HG03095 (cell line): ENCODE measurements around the gene PRKN.

Experiments
- ATAC-seq: cut with Tn5 transposase; IDR thresholded peaks from one replicate; pipeline ENCODE4 v1.9.1; 2021; ENCODE audit warnings: moderate library complexity; ENCODE audit not compliant: unreplicated experiment

Gene PRKN

DNA sequence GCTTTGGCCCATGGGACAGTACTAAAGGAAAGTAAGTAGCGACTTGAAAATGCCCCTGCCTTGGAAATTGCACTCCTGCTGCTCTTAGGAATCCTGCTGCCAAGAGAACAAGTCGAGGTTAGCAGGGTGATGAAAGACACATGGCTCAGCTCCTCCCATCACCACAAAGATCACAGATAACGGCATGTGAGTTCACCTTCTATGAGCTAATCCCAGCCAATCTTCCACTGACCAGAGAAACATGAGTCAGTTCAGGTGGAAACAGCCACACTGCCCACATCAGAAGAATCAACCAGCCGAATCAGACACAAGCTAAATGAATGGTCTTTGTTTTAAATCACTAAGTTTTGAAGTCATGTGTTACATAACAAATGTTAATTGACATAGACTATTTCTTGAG lies 106.3 kb downstream of the PRKN start:
- ATAC-seq = no peak

DNA sequence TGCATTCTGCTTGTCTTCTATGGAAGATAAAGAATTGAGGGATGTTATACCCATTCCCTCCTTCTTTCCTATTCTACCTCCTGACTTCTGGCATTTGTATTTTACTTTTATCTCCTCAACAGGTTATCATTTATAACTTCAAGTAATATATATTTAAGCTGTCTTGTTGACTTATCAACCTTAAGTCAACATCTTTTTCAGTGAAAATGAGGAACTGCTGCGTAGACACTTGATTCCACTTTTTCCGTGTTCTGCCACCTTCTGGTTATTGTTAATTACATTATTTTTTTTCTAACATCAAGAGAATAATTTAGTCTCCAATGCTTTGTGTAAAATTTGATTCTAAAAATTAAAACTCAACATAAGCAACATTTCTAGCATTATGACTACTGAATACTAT lies 107.5 kb downstream of the PRKN start:
- ATAC-seq = no peak

DNA sequence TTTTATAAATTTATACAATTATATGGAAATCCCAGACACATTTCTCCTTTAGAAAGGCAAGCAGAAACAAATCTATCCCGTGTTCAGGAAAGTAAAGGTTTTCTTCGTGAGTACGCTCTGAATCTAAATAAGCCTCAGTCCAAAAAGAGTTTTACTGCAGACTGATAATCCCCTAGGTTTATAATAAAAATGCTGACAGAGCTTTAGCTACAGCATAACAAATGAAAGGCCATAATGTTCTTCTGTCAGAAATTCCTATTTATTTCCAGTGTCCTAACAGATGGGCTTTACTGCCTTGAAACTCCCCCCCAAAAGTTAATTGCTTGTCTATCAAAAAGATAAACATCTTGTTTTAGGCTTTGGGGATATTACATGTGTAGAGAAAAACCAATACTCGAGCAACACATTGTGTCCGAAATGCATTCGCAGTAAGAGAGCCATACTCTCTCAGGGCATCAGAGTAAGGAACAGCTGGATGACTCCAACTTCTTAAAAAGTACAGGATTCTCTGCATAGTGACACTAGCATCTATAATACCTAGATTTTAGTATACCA lies 109.0 kb downstream of the PRKN start:
- no peak for ATAC-seq

DNA sequence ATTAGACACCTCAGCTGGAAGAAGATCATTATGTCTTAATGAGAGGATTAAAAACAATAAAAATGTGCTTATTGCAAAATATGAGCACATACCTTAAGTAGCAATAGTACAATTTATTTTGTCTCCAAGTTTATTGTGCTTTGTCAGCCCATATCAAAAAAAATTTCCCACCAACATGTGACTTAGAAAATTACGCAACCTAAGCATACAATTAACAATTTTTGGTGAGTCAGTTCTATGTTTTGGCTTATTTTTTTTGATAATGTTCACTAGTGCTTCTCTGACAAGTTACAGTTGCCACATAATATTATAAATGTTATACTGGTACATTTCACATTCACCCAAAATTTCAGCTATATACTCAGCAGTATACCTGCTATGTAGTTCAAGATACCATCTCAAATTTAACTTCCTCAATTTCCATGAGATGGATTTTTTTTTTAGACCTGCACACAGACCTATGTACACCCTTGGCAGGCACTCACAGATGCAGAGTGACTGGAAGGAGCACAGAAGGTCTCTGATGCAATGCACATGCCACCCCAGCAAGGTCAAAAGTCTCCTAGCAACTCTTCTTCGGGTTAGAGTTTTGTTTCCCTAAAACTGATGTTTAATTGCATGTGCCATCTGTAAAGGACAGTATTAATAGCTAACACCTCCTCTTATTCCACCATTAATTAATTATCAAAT lies 112.4 kb downstream of the PRKN start:
- no peak for ATAC-seq

DNA sequence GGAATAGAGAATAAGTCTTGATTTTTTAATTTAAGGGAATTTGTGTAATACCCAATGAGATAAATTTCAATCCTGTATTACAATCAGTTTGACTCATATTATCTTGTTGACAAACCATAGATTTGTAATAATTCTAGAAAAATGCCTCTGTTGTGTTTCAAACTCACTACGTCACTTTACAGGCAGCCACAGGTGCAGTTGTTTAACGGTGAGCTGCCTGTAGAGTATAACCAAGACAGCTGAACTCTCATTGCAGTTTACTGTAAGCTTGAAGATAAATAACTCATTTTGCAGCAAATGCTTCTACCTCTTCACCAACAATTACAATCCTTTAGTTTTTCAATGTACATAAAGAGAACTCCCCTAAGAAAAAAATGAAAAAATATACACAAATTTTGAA lies 114.3 kb downstream of the PRKN start:
- ATAC-seq = no peak

DNA sequence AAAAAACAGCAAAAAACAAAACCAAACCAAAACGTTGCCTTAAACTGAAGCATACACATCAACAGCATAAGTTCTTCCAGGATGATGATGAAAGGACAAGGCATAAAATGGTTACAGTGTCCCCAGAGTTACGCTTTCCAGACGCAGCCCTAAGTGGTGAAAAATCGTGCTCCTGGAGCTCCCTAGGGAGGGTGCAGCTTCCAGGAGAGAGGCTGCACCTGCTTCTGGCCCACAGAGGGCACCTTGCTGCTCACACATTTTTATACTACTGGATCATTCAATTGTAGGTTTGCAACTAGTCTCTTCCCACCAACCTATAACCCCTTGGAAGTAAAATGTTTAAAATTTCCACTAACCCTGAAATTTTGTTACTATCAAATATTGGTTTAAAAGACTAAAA lies 115.0 kb downstream of the PRKN start:
- no peak for ATAC-seq

DNA sequence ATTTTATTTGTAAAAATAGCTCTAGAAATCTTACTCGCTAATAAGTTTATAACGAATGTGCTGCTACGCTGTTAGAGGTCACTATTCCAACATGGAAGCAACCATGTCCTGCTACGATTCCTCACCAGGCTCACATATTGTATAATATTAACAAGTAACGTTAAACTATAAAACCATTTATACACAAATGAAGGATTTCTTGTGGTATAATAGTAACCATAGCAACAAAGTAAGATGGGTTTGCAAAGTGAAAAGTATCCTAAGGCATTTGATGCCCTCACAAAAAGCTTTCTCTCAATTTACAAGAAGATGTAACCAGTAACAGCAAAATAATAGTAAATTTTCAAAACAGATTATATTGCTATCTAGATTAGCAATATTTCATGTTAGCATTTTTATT lies 117.2 kb downstream of the PRKN start:
- ATAC-seq = no peak

DNA sequence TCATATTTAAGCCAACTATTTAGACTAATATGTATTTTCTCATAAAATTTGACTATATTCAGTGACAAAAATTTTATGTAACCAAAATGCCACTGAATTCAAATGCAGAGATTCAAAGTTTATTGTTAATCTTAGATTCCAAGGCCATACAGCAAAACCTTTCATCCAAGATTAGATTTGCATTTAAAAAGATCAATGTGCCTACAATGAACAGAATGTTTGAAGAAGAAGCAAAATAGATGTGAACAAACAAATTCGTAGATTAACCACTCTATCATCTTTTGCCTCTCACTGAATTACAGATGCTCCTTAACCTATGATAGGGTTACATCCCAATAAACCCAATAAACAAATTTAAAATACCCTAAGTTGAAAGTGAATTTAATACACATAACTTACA lies 121.7 kb downstream of the PRKN start:
- no peak for ATAC-seq

DNA sequence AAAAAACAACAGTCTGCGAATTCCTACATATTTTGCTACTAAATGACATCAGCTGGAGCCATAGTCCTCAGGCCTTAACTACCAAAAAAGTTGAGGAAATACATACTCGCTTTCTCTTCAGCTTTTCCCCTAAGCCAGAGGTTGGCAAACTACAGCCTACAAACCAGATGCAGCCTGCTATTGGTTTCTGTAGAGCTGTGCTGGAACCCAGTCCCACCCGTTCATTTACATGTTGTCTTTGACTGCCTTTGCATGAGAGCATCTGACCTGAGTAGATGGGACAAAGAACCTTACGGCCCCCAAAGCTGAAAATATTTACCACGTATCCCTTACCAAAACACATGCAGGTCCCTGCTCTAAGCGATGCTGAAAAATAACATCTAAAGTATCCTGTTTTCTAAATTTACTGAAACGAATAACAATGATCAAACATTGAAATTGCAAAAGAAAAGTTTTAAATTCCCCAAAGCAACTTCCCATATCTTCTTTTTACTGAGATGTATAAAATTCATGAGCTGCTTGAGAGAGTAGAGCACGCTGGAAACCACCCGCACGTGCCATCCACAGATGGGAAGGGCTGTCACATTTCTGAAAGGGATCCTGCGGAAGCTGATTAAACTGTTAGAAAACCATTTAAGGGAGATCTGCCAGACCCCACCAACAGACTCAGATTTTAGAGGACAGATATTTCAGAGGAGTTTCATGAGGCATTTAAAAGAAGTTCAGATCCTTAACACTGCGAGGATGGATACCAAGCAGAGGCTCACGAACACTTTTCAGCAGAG lies 124.1 kb downstream of the PRKN start:
- no peak for ATAC-seq

DNA sequence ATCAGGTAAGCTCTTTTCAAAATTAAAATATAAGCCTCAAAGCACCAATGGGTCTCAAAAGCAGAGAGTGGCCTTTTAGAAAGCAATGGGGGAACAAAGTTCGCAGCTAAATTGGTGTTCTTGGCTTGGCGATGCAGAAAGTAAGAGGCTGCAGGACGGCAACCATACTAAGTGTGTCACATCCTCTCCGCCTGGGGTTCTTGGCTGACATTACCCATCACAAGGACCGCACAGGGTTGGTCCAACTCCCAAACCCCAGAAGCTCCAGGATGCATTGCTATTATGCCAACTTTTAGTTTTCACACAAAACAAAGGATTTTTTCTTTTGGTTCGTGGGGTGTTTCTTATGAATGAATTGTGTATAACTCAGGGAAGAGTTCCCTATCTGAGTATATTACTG lies 124.8 kb downstream of the PRKN start:
- no peak for ATAC-seq

DNA sequence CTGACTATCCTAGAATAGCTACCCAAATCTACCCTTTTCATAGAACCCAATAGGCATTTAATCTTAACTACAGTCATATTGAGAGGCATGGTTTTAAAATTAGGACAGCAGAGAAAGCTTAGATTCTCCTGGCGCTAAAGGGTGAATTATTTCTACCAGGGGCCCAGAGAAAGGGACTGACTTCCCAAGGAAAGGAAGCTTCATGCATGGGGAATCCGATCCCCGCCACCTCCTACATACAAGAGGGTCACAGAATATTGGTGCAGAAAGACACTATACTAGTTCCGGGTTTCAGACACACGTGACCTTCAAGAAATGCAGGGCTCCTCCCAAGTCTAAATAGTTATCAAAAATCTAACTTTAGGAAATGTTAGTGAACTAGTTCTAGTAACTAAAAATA lies 130.9 kb downstream of the PRKN start:
- ATAC-seq = no peak

DNA sequence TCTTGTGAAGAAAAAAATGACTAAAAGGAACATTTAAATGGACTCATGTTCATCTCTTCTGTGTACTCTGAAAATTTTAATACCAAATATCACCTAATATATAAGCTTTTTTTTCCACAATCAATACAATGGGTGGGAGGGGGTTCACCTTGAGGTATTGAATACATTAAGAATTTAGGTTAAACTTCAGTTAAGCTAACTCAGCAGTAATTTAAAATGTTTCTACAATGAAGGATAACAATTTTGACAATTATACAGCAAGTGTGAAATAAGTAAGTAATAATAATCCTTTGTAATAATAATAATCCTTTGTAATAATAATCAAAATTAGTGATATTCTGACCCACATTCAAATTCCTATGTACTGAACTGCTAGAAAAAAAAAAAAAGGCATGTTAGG lies 136.0 kb downstream of the PRKN start:
- no peak for ATAC-seq

DNA sequence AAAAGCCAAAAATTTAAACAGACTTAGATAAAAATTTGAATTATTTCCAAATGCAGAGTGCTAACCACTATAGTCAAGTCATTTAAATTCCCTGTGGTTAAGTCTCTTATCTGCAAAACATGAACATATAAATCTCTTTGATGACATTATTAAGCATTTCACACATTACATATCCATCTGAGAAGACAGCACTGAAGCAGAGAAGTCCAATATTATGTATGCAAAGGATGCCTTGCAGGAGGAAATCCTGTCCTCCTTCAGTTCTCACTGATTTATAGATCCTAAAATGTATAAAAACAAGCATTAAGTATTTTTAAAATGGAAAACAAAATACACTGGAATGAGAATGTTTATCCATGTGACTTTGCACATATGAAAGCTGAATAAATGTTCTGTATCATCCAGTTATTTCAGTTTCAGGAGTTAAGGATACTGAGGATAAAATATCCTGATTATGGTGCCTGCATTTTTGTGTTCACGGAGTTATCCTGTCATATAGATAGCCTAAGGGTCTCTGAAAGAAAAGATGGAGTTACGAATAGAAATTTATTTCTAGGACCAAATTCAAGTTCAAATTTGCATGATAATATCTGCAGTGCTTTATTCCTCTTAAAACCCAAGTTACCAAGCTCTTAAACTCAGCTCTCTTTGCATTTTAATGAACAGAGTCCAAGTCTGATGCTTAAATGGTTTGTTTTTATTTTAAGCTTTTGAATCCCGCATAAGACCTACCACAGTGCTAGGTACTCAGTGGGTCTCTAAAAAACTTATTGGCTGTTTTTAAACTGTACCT lies 145.4 kb downstream of the PRKN start:
- no peak for ATAC-seq

DNA sequence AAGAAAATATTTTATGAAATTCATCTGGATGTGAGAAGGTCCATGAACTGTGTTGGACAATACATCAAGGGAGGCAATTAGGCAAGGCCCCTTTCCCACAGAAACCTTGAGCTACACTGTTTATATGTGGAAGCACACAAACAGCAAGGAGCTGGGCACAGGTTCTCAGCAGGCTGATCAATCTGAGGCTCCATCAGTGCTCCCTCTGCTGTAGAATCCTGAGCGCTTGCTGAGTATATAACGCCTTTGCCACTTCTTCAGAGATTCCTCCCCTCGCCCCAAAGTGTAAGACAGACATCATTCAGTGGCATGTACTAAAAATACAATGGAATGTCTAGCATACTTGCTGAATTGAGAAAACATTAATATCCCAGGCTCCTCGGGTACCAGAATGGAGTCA lies 146.9 kb downstream of the PRKN start:
- no peak for ATAC-seq

DNA sequence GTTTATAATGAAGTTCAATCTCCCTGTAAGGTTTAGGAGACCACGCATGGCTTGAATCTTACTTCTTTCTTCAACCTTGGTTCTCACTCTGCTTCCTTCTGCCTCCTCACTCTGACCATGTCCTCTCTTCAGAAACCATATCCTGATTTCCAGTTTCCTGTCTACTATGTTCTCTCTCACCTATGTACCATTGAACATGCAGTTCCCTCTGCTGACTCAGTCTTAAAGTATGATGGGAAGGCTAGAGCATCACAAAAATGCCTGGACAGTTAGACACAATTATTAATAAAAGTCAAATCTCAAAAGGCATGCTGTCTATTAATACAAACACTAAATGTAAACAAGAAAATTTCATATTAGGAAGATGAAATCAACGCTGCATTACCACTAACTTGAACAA lies 151.6 kb downstream of the PRKN start:
- ATAC-seq = no peak

DNA sequence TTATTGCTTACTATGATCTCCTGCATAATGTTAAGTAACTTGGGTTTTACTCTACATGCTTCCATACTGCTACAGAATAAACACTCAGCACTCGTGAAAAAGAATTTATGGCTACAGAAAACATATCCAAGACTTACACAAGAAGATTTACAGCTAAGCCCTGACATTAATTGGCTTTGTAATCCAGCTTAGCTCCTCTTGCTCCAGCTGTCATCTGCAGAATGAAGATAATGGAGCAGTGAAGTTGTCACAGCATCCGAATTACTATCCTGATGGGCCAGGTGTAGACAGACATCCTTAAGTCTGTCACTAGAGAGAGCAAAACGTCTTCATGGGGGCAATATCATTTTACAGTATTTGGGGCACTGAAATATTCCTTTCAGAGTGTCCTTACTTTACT lies 155.3 kb downstream of the PRKN start:
- ATAC-seq = no peak

DNA sequence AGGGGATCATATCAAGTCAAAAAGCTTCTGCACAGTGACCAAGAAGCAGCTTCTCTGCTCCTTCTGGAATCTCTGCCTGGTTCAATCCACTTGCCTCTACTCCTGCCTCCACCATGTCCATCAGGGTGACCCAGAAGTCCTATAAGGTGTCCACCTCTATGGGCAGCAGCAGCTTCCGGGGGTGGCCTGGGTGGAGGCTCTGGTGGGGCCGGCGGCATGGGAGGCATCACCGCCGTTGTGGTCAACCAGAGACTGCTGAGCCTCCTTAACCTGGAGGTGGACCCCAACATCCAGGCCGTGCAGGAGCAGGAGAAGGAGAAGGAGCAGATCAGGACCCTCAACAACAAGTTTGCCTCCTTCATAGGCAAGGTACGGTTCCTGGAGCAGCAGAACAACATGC lies 159.3 kb downstream of the PRKN start:
- ATAC-seq = no peak

DNA sequence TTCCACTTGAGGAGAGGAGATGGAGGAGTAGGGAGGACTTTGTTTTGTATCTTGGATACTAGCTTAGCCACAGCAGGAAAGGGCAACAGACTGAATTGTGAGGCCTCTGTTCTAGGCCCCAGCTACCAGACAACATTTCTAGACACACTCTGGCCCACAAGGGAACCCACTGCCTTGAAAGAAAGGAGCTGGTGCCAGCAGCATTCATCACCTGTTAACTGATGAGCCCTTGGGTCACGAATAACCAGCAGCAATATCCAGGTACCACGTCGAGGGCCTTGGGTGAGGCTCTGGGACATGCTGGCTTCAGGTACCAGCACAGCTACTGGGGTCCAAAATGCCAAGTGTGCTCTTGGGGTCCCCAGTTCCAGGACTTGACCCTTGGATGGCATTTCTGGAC lies 165.5 kb downstream of the PRKN start:
- no peak for ATAC-seq

DNA sequence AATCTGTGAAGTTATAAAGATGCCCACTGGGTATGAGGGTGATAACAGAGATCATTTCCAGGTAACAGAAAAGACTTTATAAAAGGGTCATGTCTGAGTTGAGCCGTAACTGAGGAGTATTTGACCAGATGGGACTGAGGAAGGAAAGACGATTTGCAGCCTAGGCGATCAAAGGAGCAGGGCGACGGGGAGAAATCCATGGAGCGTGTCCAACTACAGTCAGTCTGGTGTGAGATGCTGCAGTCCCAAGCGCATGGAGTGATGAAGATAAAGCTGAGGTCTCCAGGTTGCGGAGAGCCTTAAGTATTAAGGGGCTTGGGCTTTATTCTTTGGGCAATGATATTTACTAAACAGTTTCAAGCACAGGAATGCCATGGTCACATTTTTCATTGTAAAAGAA lies 166.7 kb downstream of the PRKN start:
- no peak for ATAC-seq

DNA sequence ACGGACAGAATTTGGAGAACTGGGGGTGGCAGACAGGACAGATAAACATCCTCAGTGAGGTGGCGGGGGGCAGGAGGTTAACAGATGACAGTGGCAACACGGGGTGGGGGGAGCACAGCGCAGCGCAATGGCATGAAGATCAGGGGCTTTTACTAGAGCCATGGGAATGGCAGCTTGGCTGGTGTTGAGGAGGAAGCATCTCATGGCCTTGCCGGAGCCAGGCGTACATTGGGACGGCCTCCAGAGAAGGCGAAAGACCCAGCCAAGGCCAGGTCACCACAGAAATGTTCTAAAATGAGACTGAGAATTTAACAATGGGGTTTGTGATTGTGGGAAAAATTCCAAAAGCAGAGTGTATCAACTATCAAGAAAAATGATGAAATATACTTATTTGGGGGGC lies 173.0 kb downstream of the PRKN start:
- no peak for ATAC-seq

DNA sequence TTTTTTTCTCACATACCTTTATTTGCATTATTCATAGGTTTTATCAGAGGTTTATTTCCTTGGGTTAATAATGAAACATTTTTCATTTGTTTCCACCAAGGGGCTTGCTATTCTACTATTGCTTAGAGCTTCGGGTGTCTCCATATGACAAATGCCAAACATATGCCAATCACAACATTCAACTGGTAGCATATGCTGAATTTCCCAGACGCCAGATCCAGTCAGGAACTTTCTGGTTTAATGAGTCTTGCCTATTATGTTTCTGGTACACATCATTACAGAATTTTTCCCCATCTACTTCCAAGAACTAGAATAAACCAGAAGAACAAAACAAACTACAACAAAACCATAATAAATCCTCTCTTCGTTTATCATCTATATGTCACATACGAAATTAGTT lies 180.7 kb downstream of the PRKN start:
- ATAC-seq = no peak

DNA sequence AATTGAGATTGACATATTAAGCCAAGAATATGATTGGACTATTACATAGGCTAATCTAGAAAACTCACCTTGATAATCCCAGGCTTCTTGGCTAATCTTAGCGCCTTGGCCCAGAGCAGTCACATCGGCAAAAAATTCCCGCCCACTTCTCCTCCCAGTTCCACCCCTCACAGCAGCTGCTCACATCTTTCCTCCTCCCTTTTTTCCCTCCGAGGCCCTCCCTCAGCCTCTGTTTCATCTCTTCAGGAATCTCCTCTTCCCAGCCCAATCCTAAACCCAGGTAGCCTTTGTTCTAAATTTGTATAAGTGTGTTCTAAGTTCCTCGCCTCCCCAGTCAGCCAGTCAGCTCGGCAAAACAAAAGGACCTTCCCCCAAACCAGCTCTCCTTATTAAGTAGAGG lies 184.3 kb downstream of the PRKN start:
- no peak for ATAC-seq
